VCaP (cell line): ENCODE measurements around the gene SBK1.

ENCODE experiments used
- H3K27ac ChIP-seq: fragments of 450-650 bp; 2 replicates; pipeline ENCODE4 v1.5.1; 2017
- TF ChIP-seq, protein P1 (sequence below): fragments of 450-650 bp; conservative IDR thresholded peaks from 2 replicates; pipeline ENCODE4 v1.5.1; 2017; ENCODE audit warnings: mild to moderate bottlenecking, moderate library complexity

SBK1 gene

GRCh38 chr16:28282045-28282444 is 10.3 kb upstream of the SBK1 start:
- TF ChIP-seq, protein P1, sequence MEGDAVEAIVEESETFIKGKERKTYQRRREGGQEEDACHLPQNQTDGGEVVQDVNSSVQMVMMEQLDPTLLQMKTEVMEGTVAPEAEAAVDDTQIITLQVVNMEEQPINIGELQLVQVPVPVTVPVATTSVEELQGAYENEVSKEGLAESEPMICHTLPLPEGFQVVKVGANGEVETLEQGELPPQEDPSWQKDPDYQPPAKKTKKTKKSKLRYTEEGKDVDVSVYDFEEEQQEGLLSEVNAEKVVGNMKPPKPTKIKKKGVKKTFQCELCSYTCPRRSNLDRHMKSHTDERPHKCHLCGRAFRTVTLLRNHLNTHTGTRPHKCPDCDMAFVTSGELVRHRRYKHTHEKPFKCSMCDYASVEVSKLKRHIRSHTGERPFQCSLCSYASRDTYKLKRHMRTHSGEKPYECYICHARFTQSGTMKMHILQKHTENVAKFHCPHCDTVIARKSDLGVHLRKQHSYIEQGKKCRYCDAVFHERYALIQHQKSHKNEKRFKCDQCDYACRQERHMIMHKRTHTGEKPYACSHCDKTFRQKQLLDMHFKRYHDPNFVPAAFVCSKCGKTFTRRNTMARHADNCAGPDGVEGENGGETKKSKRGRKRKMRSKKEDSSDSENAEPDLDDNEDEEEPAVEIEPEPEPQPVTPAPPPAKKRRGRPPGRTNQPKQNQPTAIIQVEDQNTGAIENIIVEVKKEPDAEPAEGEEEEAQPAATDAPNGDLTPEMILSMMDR = no peak
- H3K27ac ChIP-seq = no peak overlapping the region

DNA sequence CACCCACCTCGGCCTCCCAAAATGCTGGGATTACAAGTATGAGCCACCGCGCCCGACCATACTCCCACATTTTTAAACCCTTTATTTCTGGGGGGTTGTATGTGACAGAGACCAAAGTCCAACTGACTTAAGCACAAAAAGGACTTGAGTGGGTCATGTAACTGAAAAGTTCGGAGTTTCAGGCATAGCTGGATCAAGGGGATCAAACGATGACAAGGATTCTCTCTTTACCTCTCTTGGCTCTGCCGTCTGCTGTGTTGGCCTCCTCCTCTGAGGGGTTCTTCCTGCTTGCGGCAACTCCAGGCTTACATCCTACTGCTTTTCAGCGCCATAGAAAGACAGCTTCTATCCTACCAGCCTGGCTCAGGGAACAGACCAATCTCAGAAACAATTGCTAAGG is 9.2 kb upstream of the SBK1 start:
- no peak overlapping the region for H3K27ac ChIP-seq
- TF ChIP-seq, protein P1 = no peak

DNA sequence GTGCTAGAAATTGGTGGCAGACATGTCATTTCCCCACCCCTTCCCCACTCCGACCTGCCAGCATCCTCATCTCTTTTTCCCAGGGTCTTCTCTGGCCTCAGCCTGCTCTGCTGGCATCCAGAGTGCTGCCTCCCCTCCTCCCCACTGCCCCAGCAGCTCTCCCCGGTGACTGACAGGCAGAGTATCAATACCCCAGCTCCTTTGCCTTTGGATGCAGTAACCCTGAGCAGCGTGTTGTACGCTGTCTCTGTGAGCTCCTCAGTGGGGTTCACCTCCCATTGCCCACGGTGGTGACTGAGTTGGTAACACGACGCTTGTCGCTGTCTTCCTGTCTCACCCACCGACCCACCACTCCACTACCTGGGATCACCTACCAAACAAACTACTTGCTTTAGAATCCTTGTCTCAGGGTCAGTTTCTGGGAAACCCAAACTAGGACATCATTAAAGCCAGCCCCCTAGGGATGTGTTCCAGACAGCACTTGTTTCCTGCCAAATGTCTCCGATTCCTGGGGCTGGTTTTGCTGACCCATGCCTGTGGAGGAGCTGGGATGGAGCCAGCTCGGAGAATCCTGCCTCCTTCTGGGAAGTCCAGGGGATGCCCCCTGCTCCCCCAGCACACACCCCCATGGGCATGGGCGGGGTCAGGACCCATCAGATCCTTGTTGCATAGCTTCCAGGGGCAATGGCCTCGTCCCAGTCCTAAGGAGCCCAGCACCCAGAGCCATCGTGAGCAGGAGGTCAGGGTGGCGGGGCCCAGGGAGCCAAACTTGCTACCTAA is 8.3 kb upstream of the SBK1 start:
- TF ChIP-seq, protein P1 = no peak
- no peak overlapping the region for H3K27ac ChIP-seq

DNA sequence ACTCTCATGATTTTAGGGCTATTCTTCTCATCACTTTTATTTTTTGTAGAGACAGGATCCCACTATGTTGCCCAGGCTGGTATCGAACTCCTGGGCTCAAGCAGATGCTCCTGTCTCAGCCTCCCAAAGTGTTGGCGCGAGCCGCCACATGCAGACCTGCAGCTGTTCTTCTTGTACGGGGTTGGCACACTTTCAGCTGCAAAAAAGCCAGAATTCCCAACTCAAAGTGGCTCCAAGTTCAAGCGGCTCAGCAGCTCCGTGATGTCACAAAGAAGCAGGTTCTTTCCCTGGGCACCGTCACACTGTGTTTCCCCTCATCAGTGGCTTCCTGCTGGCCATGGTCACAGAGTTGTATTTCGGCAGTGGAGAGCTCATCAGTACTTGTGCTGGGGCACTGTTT is 6.7 kb upstream of the SBK1 start:
- no peak overlapping the region for H3K27ac ChIP-seq
- TF ChIP-seq, protein P1 = no peak

GRCh38 chr16:28288114-28288513 is 4.2 kb upstream of the SBK1 start:
- H3K27ac ChIP-seq = no peak overlapping the region
- TF ChIP-seq, protein P1 = no peak

- TF ChIP-seq, protein P1 = no peak
- H3K27ac ChIP-seq = no peak overlapping the region
These were observed 3.3 kb upstream of the SBK1 start for GRCh38 chr16:28289048-28289447.

GRCh38 chr16:28289939-28290858 is 2.1 kb upstream of the SBK1 start:
- TF ChIP-seq, protein P1 = no peak
- no peak overlapping the region; the same call in 1 of the 2 replicates for H3K27ac ChIP-seq
